SKM-1 (cell line): ENCODE results near the gene SPRTN.

Experiments
- DNase-seq: peaks from one replicate; lab custom pipeline; 2025; ENCODE audit not compliant: unreplicated experiment; lab: John Stamatoyannopoulos, UW

Gene SPRTN

GRCh38 chr1:231338270-231339128 is at the start of gene SPRTN:
TSS of gene SPRTN (plus strand) at chr1:231338293. CDS start at chr1:231338384, 91 bp downstream.
- DNase-seq: no peak

- DNase-seq: no peak
Measured at GRCh38 chr1:231295938-231296337, 42.2 kb upstream of the SPRTN start.

- no peak for DNase-seq
Measured at GRCh38 chr1:231301990-231302389, 36.1 kb upstream of the SPRTN start.

- DNase-seq: no peak
Measured at GRCh38 chr1:231310391-231310934, 27.6 kb upstream of the SPRTN start.

GRCh38 chr1:231311720-231312431 is 26.2 kb upstream of the SPRTN start:
- no peak for DNase-seq

- DNase-seq: no peak
Measured at GRCh38 chr1:231312432-231312788, 25.7 kb upstream of the SPRTN start.

GRCh38 chr1:231313661-231314060 is 24.4 kb upstream of the SPRTN start:
- DNase-seq: no peak

- DNase-seq: peak; percentile 65
Measured at GRCh38 chr1:231315887-231316286, 22.2 kb upstream of the SPRTN start.

GRCh38 chr1:231317306-231318014 is 20.6 kb upstream of the SPRTN start:
- no peak for DNase-seq

GRCh38 chr1:231318015-231318355 is 20.1 kb upstream of the SPRTN start:
- no peak for DNase-seq

GRCh38 chr1:231318568-231318967 is 19.5 kb upstream of the SPRTN start:
- no peak for DNase-seq

- no peak for DNase-seq
Measured at GRCh38 chr1:231319080-231319479, 19.0 kb upstream of the SPRTN start.

GRCh38 chr1:231322880-231323530 is 15.1 kb upstream of the SPRTN start:
- DNase-seq: no peak

GRCh38 chr1:231324660-231325059 is 13.4 kb upstream of the SPRTN start:
- DNase-seq: no peak

GRCh38 chr1:231326248-231326647 is 11.8 kb upstream of the SPRTN start:
- no peak for DNase-seq

- no peak for DNase-seq
Measured at GRCh38 chr1:231327617-231328016, 10.5 kb upstream of the SPRTN start.

- DNase-seq: no peak
Measured at GRCh38 chr1:231329483-231329882, 8.6 kb upstream of the SPRTN start.

GRCh38 chr1:231332761-231333160 is 5.3 kb upstream of the SPRTN start:
- no peak for DNase-seq

GRCh38 chr1:231334079-231334666 is 3.9 kb upstream of the SPRTN start:
- no peak for DNase-seq

- no peak for DNase-seq
Measured at GRCh38 chr1:231334952-231335351, 3.1 kb upstream of the SPRTN start.
